Thoracic aorta (tissue), 2 donors: Measurements from ENCODE around the gene TEX35. TPM values are rescaled to one million over a fixed set of nuclear protein-coding genes. Genes with fewer than 3 reads are reported as not detected.
A peak's percentile ranks its signal among the peaks of the same experiment; 100 is the strongest.

ENCODE experiments used
- ATAC-seq: fragments of 150-250 bp; one replicate; pipeline ENCODE4 v1.8.0; 2017; ENCODE audit warnings: low read depth; ENCODE audit not compliant: insufficient number of reproducible peaks, low FRiP score
- DNase-seq: peaks from one replicate; pipeline ENCODE4 v3.0.0-alpha.2; 2020; ENCODE audit warnings: low spot score
- H3K27ac ChIP-seq, 2 donors: fragments of 200-600 bp; sonication (generic); 1 replicate in 1 of 2; 2 replicates in 1 of 2; pipeline ENCODE4 v1.5.1; 2016; ENCODE audit warnings: mild to moderate bottlenecking in 2 of 2, moderate library complexity in 2 of 2
- H3K27me3 ChIP-seq: fragments of 200-600 bp; sonication (generic); replicated peaks from 2 replicates; pipeline ENCODE4 v1.6.0; 2016; ENCODE audit warnings: mild to moderate bottlenecking; ENCODE audit not compliant: insufficient read depth
- H3K36me3 ChIP-seq: fragments of 200-600 bp; sonication (generic); one replicate; pipeline ENCODE4 v1.5.1; 2016
- H3K4me1 ChIP-seq, 2 donors: fragments of 200-600 bp; sonication (generic); 1 replicate in 1 of 2; 2 replicates in 1 of 2; pipeline versions ENCODE4 v1.5.1 to v1.6.0; 2016; ENCODE audit warnings: low read depth in 2 of 2, mild to moderate bottlenecking in 1 of 2; ENCODE audit not compliant: control insufficient read depth in 1 of 2
- H3K4me3 ChIP-seq: fragments of 200-600 bp; sonication (generic); 2 replicates; pipeline ENCODE4 v1.5.1; 2016; ENCODE audit warnings: mild to moderate bottlenecking
- H3K9me3 ChIP-seq: fragments of 200-600 bp; sonication (generic); 2 replicates; pipeline ENCODE4 v1.5.1; 2016
- total RNA-seq, 2 donors: library from RNA; depleted of rRNA; stranded (reverse); fragments of >200 nt; gene quantifications; one replicate each; pipeline versions ENCODE4 v1.1.0 to v1.2.3, GENCODE V29; 2016
- TF ChIP-seq, protein P1 (sequence below): fragments of 200-600 bp; sonication (generic); IDR thresholded peaks from one replicate; pipeline ENCODE4 v1.5.1; 2019; ENCODE audit warnings: antibody characterized with exemption

TEX35 gene
- total RNA-seq, 2 donors from 2014 or later: not detected

GRCh38 chr1:178497903-178498478 is 14.9 kb upstream of the TEX35 start:
- no peak for DNase-seq
- Histone ChIP-seq H3K36me3 (no peaks in the 10 kb centered on the region), H3K9me3 (no peaks in the 10 kb centered on the region), H3K27me3 (no peaks in the 10 kb centered on the region), H3K4me3 (no peak overlapping the region), H3K27ac (no peak overlapping the region), H3K4me1 (no peaks in the 10 kb centered on the region)
- TF ChIP-seq, protein P1, sequence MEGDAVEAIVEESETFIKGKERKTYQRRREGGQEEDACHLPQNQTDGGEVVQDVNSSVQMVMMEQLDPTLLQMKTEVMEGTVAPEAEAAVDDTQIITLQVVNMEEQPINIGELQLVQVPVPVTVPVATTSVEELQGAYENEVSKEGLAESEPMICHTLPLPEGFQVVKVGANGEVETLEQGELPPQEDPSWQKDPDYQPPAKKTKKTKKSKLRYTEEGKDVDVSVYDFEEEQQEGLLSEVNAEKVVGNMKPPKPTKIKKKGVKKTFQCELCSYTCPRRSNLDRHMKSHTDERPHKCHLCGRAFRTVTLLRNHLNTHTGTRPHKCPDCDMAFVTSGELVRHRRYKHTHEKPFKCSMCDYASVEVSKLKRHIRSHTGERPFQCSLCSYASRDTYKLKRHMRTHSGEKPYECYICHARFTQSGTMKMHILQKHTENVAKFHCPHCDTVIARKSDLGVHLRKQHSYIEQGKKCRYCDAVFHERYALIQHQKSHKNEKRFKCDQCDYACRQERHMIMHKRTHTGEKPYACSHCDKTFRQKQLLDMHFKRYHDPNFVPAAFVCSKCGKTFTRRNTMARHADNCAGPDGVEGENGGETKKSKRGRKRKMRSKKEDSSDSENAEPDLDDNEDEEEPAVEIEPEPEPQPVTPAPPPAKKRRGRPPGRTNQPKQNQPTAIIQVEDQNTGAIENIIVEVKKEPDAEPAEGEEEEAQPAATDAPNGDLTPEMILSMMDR: no peak
- no peak for ATAC-seq

DNA sequence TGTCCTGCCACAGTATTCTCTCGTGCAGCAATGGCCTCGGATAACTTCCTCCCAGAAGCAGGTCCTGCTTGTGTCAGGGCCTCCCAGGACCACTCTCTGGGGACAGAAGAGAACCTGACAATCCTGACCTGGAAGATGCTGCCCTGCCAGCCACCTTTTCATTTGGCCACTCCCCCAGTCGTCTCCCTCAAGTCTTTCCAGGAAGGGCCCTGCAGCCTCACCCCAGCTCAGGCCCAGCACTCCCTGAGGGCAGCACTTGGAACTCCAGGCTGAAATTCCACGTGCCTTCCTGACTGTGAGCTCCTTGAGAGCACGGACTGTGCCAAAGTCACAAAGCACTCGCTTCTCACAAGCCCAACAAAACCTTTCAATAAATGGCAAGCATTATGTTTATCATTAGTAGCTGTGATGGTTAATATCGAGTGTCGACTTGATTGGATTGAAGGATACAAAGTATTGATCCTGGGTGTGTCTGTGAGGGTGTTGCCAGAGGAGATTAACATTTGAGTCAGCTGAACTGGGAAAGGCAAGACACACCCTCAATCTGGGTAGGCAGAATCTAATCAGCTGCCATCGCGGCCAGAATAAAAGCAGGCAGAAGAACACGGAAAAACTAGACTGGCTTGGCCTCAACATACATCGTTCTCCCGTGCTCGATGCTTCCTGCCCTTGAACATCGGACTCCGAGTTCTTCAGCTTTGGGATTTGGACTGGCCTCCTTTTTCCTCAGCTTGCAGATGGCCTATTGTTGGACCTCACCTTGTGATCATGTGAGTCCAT is 13.8 kb upstream of the TEX35 start:
- TF ChIP-seq, protein P1: no peak
- no peaks in the 10 kb centered on the region for H3K4me1 ChIP-seq
- H3K4me3 ChIP-seq: no peak overlapping the region
- no peaks in the 10 kb centered on the region for H3K27me3 ChIP-seq
- no peak for ATAC-seq
- H3K27ac ChIP-seq: no peak overlapping the region
- H3K36me3 ChIP-seq: no peaks in the 10 kb centered on the region
- no peak for DNase-seq
- H3K9me3 ChIP-seq: no peaks in the 10 kb centered on the region

DNA sequence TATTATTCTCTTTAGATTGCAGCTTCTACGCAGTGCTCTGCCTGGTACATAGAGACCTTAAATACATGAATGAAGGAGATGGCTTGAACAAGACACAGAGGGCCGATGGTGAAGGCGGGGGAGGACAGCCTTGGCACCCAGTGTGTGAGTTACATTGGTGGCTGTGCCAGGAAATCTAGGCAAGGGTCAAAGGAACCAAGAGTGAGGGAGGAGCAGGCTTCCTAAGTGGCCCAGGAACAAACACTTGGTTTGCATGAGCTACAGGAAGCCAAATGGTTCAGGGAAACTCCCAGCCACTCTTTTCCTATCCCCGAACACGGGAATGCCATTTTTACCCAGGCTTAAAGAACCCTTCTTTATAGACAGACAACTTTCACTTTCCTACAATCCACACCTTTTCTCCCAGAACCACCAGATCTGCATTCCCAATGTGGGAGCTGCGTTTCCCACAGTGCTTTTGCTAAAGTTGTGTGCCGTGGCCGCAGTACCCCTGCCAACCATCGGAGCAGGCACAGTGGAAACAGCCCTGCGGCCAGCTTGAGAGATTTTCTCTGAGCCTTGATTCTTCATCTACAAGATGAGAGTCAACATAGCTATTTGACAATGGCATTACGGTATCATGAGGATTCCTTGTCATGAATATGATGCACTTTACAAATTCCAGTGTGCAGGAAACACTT is 12.7 kb upstream of the TEX35 start:
- H3K36me3 ChIP-seq: no peaks in the 10 kb centered on the region
- no peak for DNase-seq
- H3K27ac ChIP-seq: no peak overlapping the region
- H3K9me3 ChIP-seq: no peaks in the 10 kb centered on the region
- no peaks in the 10 kb centered on the region for H3K27me3 ChIP-seq
- H3K4me1 ChIP-seq: no peaks in the 10 kb centered on the region
- H3K4me3 ChIP-seq: no peak overlapping the region
- TF ChIP-seq, protein P1: peak; percentile 28
- ATAC-seq: no peak

DNA sequence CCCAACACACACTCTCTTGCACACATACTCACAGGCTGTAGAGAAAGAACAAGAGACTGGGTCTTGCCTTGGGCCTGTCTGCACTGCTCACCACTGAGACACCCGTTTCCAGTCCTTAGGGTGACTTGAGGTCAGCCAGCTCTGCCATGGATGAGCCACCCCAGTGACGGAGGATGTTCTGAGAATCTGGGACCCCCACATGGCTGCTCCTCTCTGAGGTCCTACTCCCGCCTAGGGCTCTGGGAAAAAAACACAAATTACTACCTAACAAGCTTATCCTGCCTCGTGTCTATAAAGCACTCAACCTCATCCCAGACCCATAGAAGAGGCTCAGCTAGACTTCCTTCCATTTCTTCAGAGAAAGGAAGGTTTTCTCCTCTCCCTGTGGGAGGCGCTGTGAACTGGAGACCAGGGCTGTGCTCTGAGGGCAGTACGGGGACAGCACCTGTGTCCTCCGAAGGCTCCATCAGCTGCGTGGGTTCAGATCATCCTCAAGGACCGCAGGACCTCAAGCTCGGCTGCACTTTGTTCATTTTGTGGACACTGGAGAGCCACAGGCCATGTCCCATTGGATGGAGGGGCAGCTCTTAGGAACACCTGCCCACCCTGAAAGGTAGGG is 11.9 kb upstream of the TEX35 start:
- Histone ChIP-seq H3K27me3 (no peaks in the 10 kb centered on the region), H3K36me3 (no peaks in the 10 kb centered on the region), H3K27ac (no peak overlapping the region), H3K4me3 (no peak overlapping the region), H3K9me3 (no peaks in the 10 kb centered on the region), H3K4me1 (no peaks in the 10 kb centered on the region)
- ATAC-seq (no peak), DNase-seq (no peak)
- TF ChIP-seq, protein P1: no peak
